Measurements from ENCODE around the gene GMPR. TPM values are rescaled to one million over a fixed set of nuclear protein-coding genes. Genes with fewer than 3 reads are reported as not detected.
A peak's percentile ranks its signal among the peaks of the same experiment; 100 is the strongest.

Gene GMPR
- total RNA-seq: 27.0 TPM
- 10 to 100 TPM; 45.4 to 66.6 (median 53.5) TPM for polyA plus RNA-seq (ENCODE audit: insufficient read depth in 1 of 8, insufficient read length in 8 of 8, low replicate concordance in 1 of 8)
- long read RNA-seq, donor 1, transcript GMPR-201 (9 exons, 1,515 nt): major isoform, 12 of 30 reads
- long read RNA-seq, donor 1, transcript GMPR-202 (2 exons, 793 nt): major isoform, 12 of 30 reads
- long read RNA-seq, donor 1, partial matches to known transcripts: 6 of 30 reads
- long read RNA-seq, donor 1, other reads (novel, unspliced or antisense): 0 of 30 reads
- long read RNA-seq, donor 2, partial matches to known transcripts: 0 of 2 reads
- long read RNA-seq, donor 2, other reads (novel, unspliced or antisense): 0 of 2 reads
- long read RNA-seq, donor 3, transcript GMPR-202 (2 exons, 793 nt): major isoform, 25 of 53 reads
- long read RNA-seq, donor 3, transcript GMPR-201 (9 exons, 1,515 nt): minor isoform, 22 of 53 reads
- long read RNA-seq, donor 3, partial matches to known transcripts: 6 of 53 reads
- long read RNA-seq, donor 3, other reads (novel, unspliced or antisense): 0 of 53 reads
- long read RNA-seq, donor 4, transcript GMPR-201 (9 exons, 1,515 nt): major isoform, 8 of 23 reads
- long read RNA-seq, donor 4, transcript GMPR-202 (2 exons, 793 nt): minor isoform, 6 of 23 reads
- long read RNA-seq, donor 4, partial matches to known transcripts: 9 of 23 reads
- long read RNA-seq, donor 4, other reads (novel, unspliced or antisense): 0 of 23 reads
- long read RNA-seq, donor 5, transcript GMPR-202 (2 exons, 793 nt): major isoform, 42 of 83 reads
- long read RNA-seq, donor 5, transcript GMPR-201 (9 exons, 1,515 nt): minor isoform, 41 of 83 reads
- long read RNA-seq, donor 5, partial matches to known transcripts: 0 of 83 reads
- long read RNA-seq, donor 5, other reads (novel, unspliced or antisense): 0 of 83 reads
- long read RNA-seq, donor 6, transcript GMPR-201 (9 exons, 1,515 nt): minor isoform, 22 of 60 reads
- long read RNA-seq, donor 6, transcript GMPR-202 (2 exons, 793 nt): major isoform, 27 of 60 reads
- long read RNA-seq, donor 6, partial matches to known transcripts: 11 of 60 reads
- long read RNA-seq, donor 6, other reads (novel, unspliced or antisense): 0 of 60 reads
- long read RNA-seq, donor 7, transcript GMPR-202 (2 exons, 793 nt): minor isoform, 17 of 51 reads
- long read RNA-seq, donor 7, transcript GMPR-201 (9 exons, 1,515 nt): major isoform, 21 of 51 reads
- long read RNA-seq, donor 7, partial matches to known transcripts: 13 of 51 reads
- long read RNA-seq, donor 7, other reads (novel, unspliced or antisense): 0 of 51 reads
- long read RNA-seq, donor 8, transcript GMPR-202 (2 exons, 793 nt): minor isoform, 7 of 24 reads
- long read RNA-seq, donor 8, transcript GMPR-201 (9 exons, 1,515 nt): major isoform, 9 of 24 reads
- long read RNA-seq, donor 8, partial matches to known transcripts: 8 of 24 reads
- long read RNA-seq, donor 8, other reads (novel, unspliced or antisense): 0 of 24 reads
- long read RNA-seq, donor 9, transcript GMPR-202 (2 exons, 793 nt): minor isoform, 16 of 41 reads
- long read RNA-seq, donor 9, transcript GMPR-201 (9 exons, 1,515 nt): major isoform, 20 of 41 reads
- long read RNA-seq, donor 9, partial matches to known transcripts: 5 of 41 reads
- long read RNA-seq, donor 9, other reads (novel, unspliced or antisense): 0 of 41 reads
- long read RNA-seq, donor 10, transcript GMPR-201 (9 exons, 1,515 nt): major isoform, 25 of 39 reads
- long read RNA-seq, donor 10, transcript GMPR-202 (2 exons, 793 nt): minor isoform, 14 of 39 reads
- long read RNA-seq, donor 10, partial matches to known transcripts: 0 of 39 reads
- long read RNA-seq, donor 10, other reads (novel, unspliced or antisense): 0 of 39 reads
- long read RNA-seq, donor 11, transcript GMPR-201 (9 exons, 1,515 nt): major isoform, 19 of 31 reads
- long read RNA-seq, donor 11, transcript GMPR-202 (2 exons, 793 nt): minor isoform, 12 of 31 reads
- long read RNA-seq, donor 11, partial matches to known transcripts: 0 of 31 reads
- long read RNA-seq, donor 11, other reads (novel, unspliced or antisense): 0 of 31 reads

DNA sequence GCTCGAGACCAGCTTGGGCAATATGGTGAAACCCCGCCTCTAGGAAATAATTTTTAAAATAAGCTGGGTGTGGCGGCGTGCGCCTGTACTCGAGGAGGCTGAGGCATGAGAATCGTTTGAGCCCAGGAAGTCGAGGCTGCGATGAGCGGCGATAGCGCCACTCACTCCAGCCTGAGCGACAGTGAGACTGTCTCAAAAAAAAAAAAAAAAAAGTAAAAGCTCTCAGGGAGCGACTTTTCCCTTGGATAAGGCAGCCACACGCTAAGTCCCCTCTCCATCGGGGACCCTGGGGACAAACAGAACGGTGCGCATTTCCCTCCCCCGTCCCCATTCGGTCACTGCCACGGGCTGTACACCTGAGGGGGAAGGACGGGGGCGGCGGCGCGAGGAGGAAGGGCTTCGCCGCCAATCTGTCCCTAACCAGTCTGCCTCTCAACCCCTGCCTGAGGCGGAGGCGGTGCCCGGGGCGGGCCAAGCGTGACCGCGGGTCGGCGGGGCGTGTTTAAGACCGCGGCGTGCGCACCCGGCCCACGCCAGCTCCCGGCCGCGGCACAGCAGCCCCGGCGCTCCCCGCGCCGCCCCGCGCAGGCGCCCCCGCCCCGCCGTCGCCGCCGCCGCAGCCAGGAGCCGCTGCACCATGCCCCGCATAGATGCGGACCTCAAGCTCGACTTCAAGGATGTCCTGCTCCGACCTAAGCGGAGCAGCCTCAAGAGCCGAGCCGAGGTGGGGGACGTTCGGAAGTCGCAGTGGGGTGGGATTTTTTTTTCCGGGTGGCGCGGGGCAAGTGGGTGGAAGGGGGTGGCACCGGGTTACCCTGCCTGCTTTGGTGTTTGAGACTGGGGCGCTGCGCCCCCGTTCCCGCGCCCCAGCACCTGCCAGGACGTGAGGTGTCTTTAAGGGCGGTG is at the start of gene GMPR:
GMPR (plus strand) TSS at position 531 of the 906 bp plus-strand sequence; CDS start at position 638, 107 bp downstream.
- WGBS (ENCODE audit: insufficient coverage): 5% methylated on average over 78 of the region's 84 CpGs
- peaks cover 36% of the 10 kb centered on the region for H3K4me1 ChIP-seq (ENCODE audit: control insufficient read depth, insufficient read depth, low read length)

DNA sequence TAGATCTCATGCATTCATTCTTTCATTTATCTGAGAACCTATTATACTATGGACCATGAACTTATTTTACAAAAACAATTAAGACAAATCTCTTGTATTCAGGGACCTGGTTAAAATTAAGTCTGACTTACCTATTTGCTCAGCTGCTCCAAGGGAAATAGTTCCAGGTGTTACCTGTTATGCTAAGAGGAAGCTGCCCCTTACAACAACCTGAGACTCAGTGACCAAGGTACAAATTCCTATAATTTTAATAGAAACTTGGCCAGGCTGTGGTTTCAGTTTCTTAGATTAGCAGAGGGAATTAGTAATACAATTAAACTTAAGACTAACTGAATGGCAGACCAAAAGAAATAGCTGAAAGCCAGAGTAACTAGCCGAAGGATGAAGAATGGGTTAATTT is 48.2 kb upstream of the GMPR start:
- no peaks in the 10 kb centered on the region for H3K36me3 ChIP-seq (ENCODE audit: control insufficient read depth, insufficient read depth, low read length)
- no peak overlapping the region for H3K27ac ChIP-seq (ENCODE audit: low read length)
- H3K27me3 ChIP-seq (ENCODE audit: control insufficient read depth, insufficient read depth, low read length): no peaks in the 10 kb centered on the region
- WGBS (ENCODE audit: insufficient coverage): no CpG with 5 or more reads among the region's 1 CpG
- no peak for DNase-seq
- H3K9me3 ChIP-seq (replicated peaks; ENCODE audit: control insufficient read depth, low read depth, low read length): no peaks in the 10 kb centered on the region
- H3K4me1 ChIP-seq (ENCODE audit: control insufficient read depth, insufficient read depth, low read length): no peaks in the 10 kb centered on the region
- no peak overlapping the region for H3K4me3 ChIP-seq (ENCODE audit: low read length)

More for the DNA sequence above, at the start of gene GMPR:
- Histone ChIP-seq H3K4me3 (ENCODE audit: low read length) (peak within 1 kb of the TSS; percentile 78), H3K9me3 (replicated peaks; ENCODE audit: control insufficient read depth, low read depth, low read length) (no peaks in the 10 kb centered on the region), H3K27me3 (ENCODE audit: control insufficient read depth, insufficient read depth, low read length) (peaks cover 2% of the 10 kb centered on the region), H3K36me3 (ENCODE audit: control insufficient read depth, insufficient read depth, low read length) (no peaks in the 10 kb centered on the region), H3K27ac (ENCODE audit: low read length) (peak within 1 kb of the TSS; percentile 78)
- DNase-seq: peak; percentile 80

DNA sequence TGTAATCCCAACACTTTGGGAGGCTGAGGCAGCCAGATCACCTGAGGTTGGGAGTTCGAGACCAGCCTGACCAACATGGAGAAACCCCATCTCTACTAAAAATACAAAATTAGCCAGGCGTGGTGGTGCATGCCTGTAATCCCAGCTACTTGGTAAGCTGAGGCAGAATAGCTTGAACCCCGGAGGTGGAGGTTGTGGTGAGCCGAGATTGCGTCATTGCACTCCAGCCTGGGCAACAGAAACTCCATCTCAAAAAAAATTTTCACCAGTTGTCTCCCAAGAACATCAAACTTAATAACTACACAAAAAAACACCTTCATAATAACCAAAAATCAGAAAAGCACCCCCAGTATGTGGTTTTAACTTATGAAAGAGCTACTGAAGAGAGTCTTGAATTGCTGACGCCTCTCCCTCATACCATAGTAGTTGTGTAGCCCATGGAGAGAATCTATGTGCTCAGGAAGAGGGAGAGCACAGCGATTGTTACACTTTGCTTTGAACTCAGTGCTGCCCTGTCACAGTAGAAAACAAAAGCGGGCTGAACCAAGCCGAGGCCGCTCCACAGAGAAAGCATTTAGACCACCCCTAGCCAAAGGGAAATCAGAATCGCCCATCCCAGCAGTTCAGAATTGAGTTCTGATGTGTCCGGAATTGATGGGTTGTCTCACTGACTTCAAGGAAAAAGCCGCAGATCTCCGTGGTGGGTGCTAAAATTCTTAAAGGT is 42.0 kb upstream of the GMPR start:
- H3K36me3 ChIP-seq (ENCODE audit: control insufficient read depth, insufficient read depth, low read length): no peaks in the 10 kb centered on the region
- H3K27ac ChIP-seq (ENCODE audit: low read length): no peak overlapping the region

DNA sequence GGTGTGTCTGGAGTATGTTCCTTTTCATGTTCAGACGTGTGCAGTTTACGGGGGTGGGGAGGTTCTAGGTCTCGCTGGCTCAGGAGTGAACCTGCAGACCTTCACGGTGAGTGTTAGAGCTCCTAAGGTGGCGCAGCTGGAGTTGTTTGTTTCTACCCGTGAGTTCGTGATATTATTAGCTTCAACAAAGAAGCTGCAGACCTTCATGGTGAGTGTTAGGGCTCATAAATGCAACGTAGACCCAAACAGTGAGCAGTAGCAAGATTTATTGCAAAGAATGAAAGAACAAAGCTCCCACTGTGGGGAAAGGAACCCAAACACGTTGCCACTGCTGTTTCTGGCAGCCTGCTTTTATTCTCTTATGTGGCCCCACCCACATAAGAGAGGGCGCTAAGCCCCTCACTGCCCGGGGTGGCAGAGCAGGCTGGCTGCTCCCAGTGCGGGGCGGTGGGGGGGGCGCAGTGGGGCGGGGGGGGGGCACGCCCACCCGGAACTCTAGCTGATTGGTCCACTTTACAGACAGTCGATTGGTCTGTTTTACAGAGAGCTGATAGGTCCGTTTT is 41.3 kb upstream of the GMPR start:
- Histone ChIP-seq H3K36me3 (ENCODE audit: control insufficient read depth, insufficient read depth, low read length) (no peaks in the 10 kb centered on the region), H3K4me1 (ENCODE audit: control insufficient read depth, insufficient read depth, low read length) (peaks cover 15% of the 10 kb centered on the region), H3K27me3 (ENCODE audit: control insufficient read depth, insufficient read depth, low read length) (peaks cover 2% of the 10 kb centered on the region), H3K4me3 (ENCODE audit: low read length) (no peak overlapping the region), H3K27ac (ENCODE audit: low read length) (no peak overlapping the region), H3K9me3 (replicated peaks; ENCODE audit: control insufficient read depth, low read depth, low read length) (no peaks in the 10 kb centered on the region)
- WGBS (ENCODE audit: insufficient coverage): 79% methylated on average over 6 of the region's 19 CpGs
- no peak for DNase-seq

More for the DNA sequence above, 42.0 kb upstream of the GMPR start:
- H3K27me3 ChIP-seq (ENCODE audit: control insufficient read depth, insufficient read depth, low read length): peaks cover 2% of the 10 kb centered on the region
- 90% methylated on average over 4 of the region's 14 CpGs for WGBS (ENCODE audit: insufficient coverage)
- H3K4me1 ChIP-seq (ENCODE audit: control insufficient read depth, insufficient read depth, low read length): peaks cover 15% of the 10 kb centered on the region
- DNase-seq: no peak
- H3K9me3 ChIP-seq (replicated peaks; ENCODE audit: control insufficient read depth, low read depth, low read length): no peaks in the 10 kb centered on the region
- H3K4me3 ChIP-seq (ENCODE audit: low read length): no peak overlapping the region

DNA sequence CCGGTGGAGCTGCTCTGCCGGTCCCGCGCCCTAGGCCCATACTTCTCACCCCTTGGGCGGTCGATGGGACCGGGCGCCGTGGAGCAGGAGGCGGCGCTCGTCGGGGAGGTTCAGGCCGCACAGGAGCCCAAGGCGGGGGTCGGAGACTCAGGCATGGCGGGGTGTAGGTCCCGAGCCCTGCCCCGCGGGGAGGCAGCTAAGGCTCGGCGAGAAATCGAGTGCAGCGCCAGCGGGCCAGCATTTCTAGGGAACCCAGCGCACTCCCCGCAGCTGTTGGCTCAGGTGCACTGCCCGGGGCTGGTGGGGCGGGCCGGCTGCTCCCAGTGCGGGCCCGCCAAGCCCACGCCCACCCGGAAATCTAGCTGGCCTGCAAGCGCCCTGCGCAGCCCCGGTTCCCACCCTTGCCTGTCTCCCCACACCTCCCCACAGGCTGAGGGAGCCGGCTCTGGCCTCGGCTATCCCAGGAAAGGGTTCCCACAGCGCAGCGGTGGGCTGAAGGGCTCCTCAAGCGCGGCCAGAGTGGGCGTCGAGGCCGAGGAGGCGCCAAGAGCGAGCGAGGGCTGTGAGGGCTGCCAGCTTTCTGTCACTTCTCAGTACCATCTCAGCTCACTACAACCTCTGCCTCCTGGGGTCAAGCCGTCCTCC is 40.2 kb upstream of the GMPR start:
- peaks cover 15% of the 10 kb centered on the region for H3K4me1 ChIP-seq (ENCODE audit: control insufficient read depth, insufficient read depth, low read length)
- H3K27ac ChIP-seq (ENCODE audit: low read length): no peak overlapping the region
- no peak overlapping the region for H3K4me3 ChIP-seq (ENCODE audit: low read length)
- H3K27me3 ChIP-seq (ENCODE audit: control insufficient read depth, insufficient read depth, low read length): peaks cover 2% of the 10 kb centered on the region
- DNase-seq: no peak
- H3K9me3 ChIP-seq (replicated peaks; ENCODE audit: control insufficient read depth, low read depth, low read length): no peaks in the 10 kb centered on the region
- H3K36me3 ChIP-seq (ENCODE audit: control insufficient read depth, insufficient read depth, low read length): no peaks in the 10 kb centered on the region
- WGBS (ENCODE audit: insufficient coverage): 88% methylated on average over 42 of the region's 50 CpGs

DNA sequence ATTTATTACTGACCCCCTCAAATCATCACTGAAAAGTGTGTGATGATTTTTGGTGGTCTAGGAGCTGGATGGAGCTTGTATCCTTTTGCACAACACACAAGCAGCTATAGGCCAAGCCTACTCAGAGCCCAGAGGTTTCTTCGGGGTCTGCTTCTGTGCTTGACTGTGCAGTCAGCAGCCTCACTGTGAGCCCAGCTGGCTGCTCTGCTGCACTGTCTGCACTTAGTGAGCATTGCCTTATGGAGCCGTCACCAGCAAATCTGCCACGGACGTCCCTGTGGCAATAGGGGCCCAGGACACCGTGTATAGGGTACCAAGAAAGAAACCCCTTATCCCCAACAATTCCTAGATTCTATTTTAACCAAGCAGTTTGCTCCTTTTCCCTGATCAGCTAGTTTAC is 38.6 kb upstream of the GMPR start:
- peaks cover 2% of the 10 kb centered on the region for H3K27me3 ChIP-seq (ENCODE audit: control insufficient read depth, insufficient read depth, low read length)
- H3K4me1 ChIP-seq (ENCODE audit: control insufficient read depth, insufficient read depth, low read length): peaks cover 15% of the 10 kb centered on the region
- H3K27ac ChIP-seq (ENCODE audit: low read length): peak overlapping the region; percentile 76
- no peaks in the 10 kb centered on the region for H3K9me3 ChIP-seq (replicated peaks; ENCODE audit: control insufficient read depth, low read depth, low read length)
- H3K36me3 ChIP-seq (ENCODE audit: control insufficient read depth, insufficient read depth, low read length): no peaks in the 10 kb centered on the region
- 20% methylated on average over 4 of the region's 5 CpGs for WGBS (ENCODE audit: insufficient coverage)
- peak; percentile 72 for DNase-seq
- no peak overlapping the region for H3K4me3 ChIP-seq (ENCODE audit: low read length)

DNA sequence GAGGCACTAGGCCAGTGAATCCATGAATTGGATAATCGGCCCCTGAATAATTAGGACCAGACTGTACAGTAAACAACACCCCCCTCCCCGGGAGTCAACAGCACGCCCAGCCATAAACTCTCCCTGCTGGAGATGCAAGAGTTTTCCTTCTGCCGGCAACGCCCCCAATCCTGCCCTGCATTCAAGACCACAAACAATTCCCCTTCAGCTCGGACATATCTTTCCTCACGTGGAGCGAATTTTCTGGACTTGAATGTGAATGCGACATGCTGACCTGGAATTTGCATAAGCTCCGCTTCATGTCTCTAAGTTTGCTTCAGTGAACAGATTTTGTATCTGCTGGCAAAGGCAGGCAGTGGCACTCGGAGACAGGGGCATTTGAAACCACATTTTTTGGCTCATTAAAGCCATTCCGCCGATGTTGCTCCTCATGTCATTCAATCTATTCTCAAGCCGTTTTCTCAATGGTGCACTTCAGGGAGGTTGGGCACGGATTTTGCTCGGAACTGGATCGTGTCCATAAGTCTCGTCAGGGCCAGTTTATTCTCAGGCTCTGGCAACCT is 38.0 kb upstream of the GMPR start:
- Histone ChIP-seq H3K36me3 (ENCODE audit: control insufficient read depth, insufficient read depth, low read length) (no peaks in the 10 kb centered on the region), H3K9me3 (replicated peaks; ENCODE audit: control insufficient read depth, low read depth, low read length) (no peaks in the 10 kb centered on the region), H3K4me3 (ENCODE audit: low read length) (no peak overlapping the region), H3K27ac (ENCODE audit: low read length) (peak overlapping the region; percentile 76), H3K27me3 (ENCODE audit: control insufficient read depth, insufficient read depth, low read length) (peaks cover 2% of the 10 kb centered on the region), H3K4me1 (ENCODE audit: control insufficient read depth, insufficient read depth, low read length) (peaks cover 20% of the 10 kb centered on the region)
- peak; percentile 87 for DNase-seq
- 20% methylated on average over 15 of the region's 18 CpGs for WGBS (ENCODE audit: insufficient coverage)

Data from muscle of leg (tissue), 16 donors.